Mucosa of descending colon (tissue), 3 donors: ENCODE measurements around the gene SMIM32. TPM values are rescaled to one million over a fixed set of nuclear protein-coding genes. Genes with fewer than 3 reads are reported as not detected.

Source experiments
- ATAC-seq: fragments of 200-7000 bp; cut with Tn5 transposase; one replicate; pipeline ENCODE4 v1.9.1; 2020; ENCODE audit warnings: mild to moderate bottlenecking, moderate library complexity
- DNase-seq, 3 donors: peaks; one replicate each; pipeline ENCODE4 v3.0.0-alpha.2; 2020
- H3K36me3 ChIP-seq: fragments of 200-600 bp; one replicate; pipeline ENCODE4 v1.8.0; 2021; ENCODE audit warnings: low read depth, mild to moderate bottlenecking
- H3K4me1 ChIP-seq: fragments of 200-600 bp; one replicate; pipeline ENCODE4 v1.8.0; 2021; ENCODE audit warnings: low read depth, mild to moderate bottlenecking
- H3K4me3 ChIP-seq: fragments of 200-600 bp; one replicate; pipeline ENCODE4 v1.8.0; 2021; ENCODE audit warnings: mild to moderate bottlenecking
- H3K9me3 ChIP-seq: fragments of 200-600 bp; one replicate; pipeline ENCODE4 v1.8.0; 2021; ENCODE audit warnings: mild to moderate bottlenecking
- intact Hi-C, 2 donors: fragments of 100-400 bp; cut with DNase I in 1 of 2; cut with micrococcal nuclease in 1 of 2; formaldehyde crosslinking; loops; one replicate each; pipeline versions ENCODE4 v1.11.0 to v1.11.1; 2022; cut with DNase I, micrococcal nuclease
- total RNA-seq, 3 donors: library from RNA; stranded (reverse); fragmentation: NEBNext Ultra II Directional in 2 of 3; extraction: Animal tissue kit (Norgen Biotek cat#: 25700) in 2 of 3; gene quantifications; one replicate each; pipeline versions ENCODE4 v1.2.1 to v1.2.4, GENCODE V29; 2021 to 2023
- TF ChIP-seq, protein P1 (sequence below): fragments of 200-600 bp; IDR thresholded peaks from one replicate; pipeline ENCODE4 v1.8.0; 2022; ENCODE audit warnings: antibody characterized with exemption, mild to moderate bottlenecking
- donor health status: DM: no; HTN: no; CAD: no; lungs with moderate emphysema.
- donor health status: DM: no; HTN: no; CAD: no.
- donor health status: DM: no; HTN: yes; CAD: no.

Gene SMIM32
- total RNA-seq, 3 donors from 2014 or later: 1.3 to 14.4 (median 7.9) TPM

DNA sequence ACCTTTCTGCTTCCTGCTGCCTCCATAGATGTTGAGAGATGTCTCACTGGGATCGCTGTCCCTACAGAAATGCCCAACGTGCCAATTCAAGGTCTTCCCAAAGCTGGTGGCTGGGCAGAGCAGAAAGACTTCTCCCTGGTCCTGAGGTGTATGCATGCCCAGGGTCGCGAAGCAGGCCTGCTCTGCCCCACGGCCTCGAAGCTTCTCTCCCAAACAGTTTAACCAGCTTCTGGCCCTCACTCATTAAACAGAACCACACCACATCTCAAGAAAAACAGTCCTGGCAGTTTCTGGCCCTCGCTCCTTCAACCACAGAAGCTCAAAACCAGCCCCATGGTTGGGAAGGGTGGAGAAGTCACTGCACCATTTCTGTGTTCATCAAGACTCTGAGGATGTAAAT lies 14.7 kb upstream of the SMIM32 start:
- Histone ChIP-seq H3K36me3 (no peaks in the 10 kb centered on the region), H3K4me3 (no peak overlapping the region), H3K4me1 (no peaks in the 10 kb centered on the region), H3K9me3 (no peaks in the 10 kb centered on the region)
- ATAC-seq: no peak
- DNase-seq: no peak
- TF ChIP-seq, protein P1, sequence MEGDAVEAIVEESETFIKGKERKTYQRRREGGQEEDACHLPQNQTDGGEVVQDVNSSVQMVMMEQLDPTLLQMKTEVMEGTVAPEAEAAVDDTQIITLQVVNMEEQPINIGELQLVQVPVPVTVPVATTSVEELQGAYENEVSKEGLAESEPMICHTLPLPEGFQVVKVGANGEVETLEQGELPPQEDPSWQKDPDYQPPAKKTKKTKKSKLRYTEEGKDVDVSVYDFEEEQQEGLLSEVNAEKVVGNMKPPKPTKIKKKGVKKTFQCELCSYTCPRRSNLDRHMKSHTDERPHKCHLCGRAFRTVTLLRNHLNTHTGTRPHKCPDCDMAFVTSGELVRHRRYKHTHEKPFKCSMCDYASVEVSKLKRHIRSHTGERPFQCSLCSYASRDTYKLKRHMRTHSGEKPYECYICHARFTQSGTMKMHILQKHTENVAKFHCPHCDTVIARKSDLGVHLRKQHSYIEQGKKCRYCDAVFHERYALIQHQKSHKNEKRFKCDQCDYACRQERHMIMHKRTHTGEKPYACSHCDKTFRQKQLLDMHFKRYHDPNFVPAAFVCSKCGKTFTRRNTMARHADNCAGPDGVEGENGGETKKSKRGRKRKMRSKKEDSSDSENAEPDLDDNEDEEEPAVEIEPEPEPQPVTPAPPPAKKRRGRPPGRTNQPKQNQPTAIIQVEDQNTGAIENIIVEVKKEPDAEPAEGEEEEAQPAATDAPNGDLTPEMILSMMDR: no peak
- intact Hi-C loops: no loop called here

DNA sequence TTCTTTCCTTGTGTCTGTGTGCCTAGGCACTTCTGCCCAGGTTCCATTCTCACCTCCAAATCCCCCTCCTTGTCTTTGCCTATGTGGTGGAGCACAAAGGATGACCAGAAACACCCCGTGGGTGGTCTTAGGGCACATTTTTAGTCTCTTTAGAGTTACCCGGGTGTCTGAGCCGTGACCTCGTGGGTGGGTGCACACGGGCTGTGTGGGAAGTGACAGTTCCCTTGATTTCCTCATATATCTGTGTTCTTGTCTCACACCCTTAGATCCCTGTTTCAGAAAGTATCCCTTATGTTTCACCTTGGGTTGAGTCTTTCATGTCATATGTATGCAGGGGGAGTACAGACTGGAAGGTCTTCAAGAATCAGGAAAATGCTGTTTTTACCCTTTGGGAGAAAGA lies 13.4 kb upstream of the SMIM32 start:
- H3K4me1 ChIP-seq: no peaks in the 10 kb centered on the region
- intact Hi-C loops: no loop called here
- H3K4me3 ChIP-seq: no peak overlapping the region
- no peaks in the 10 kb centered on the region for H3K9me3 ChIP-seq
- TF ChIP-seq, protein P1: no peak
- H3K36me3 ChIP-seq: no peaks in the 10 kb centered on the region
- ATAC-seq (no peak), DNase-seq (no peak)

DNA sequence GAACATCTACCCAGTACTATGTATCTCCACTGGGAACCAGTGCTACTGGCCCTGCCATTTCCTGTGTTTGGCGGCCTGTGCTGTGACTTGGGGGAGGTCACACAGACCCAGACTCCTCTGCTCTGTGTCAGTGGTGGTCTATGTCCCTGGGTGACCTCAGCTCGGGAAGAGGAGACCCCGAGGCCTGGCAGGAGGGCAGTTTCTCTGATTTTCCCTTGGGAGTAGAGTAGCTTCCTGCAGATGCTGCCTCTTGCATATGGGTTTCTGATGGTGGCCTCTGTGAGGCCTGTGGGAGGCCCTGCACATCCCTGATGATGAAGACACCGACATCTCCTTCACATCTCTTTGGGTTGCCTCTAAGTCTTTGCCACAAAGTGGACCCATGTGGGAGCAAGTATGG lies 13.0 kb upstream of the SMIM32 start:
- Histone ChIP-seq H3K4me1 (no peaks in the 10 kb centered on the region), H3K9me3 (no peaks in the 10 kb centered on the region), H3K4me3 (no peak overlapping the region), H3K36me3 (no peaks in the 10 kb centered on the region)
- intact Hi-C loops: no loop called here
- TF ChIP-seq, protein P1: no peak
- DNase-seq: no peak
- ATAC-seq: no peak

DNA sequence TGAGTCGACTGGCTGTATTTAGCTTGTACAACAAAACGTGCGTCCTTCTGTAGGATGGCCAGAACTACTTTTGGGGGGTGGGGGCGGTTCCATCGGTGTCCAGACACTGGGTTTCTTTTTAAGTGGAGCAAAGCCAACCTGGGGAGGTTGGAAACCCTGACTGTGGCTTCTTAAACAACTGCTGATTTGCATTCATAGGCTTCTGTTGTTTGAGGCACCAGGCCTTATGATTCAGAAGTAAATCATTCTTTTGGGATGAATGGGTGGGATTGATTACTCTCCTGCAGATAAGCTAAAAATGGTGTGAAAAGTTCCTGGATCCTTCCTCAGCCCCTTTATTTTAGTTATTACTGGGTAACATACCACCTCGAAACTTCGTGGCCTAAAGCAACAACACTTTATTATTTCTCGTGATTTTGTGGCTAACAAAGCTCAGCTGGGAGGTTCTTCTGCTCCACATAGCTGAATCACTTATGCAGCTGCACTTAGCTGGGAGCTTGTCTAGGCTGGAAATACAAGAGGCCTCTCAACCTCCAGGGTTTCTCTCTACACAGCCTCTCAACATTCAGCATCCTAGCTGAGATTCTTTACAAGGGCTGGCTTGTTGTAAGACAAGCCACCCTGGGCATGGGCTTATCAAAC lies 12.2 kb upstream of the SMIM32 start:
- Histone ChIP-seq H3K36me3 (no peaks in the 10 kb centered on the region), H3K9me3 (no peaks in the 10 kb centered on the region), H3K4me1 (no peaks in the 10 kb centered on the region), H3K4me3 (no peak overlapping the region)
- TF ChIP-seq, protein P1: no peak
- DNase-seq (no peak), ATAC-seq (no peak)
- intact Hi-C loops: no loop called here

DNA sequence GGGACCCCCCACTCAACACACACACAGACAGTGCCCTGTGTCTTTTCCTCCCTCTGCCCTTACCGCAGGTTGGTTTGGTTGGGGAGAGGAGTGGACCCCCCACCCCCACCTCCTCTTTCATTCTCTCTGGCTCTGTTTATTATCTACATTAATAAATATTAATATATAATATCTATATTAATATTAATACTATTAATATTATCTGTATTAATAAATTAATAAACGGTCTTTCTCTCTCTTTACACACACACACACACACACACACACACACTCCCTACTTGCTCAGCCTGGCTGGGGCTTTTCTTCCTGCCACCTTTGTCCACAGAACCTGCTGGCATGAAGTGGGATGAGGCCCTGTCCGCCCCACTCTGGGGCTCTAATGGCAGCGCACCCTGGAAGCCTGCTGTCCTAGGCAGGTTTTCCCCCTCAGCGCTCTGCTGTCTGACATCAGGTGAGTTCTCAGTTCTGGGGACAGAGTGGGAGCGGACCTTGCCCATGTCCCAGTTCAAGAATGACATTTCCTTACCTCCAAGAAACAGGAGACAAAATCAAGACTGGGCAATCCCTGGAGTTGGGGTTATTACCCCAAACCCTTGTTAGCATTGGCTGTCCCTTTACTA lies 10.5 kb upstream of the SMIM32 start:
- H3K4me3 ChIP-seq: no peak overlapping the region

More for the DNA sequence above, 10.5 kb upstream of the SMIM32 start:
- H3K36me3 ChIP-seq: no peaks in the 10 kb centered on the region
- ATAC-seq (no peak), DNase-seq (no peak)
- no peaks in the 10 kb centered on the region for H3K4me1 ChIP-seq
- H3K9me3 ChIP-seq: no peaks in the 10 kb centered on the region
- intact Hi-C loops: no loop called here
- TF ChIP-seq, protein P1: no peak
